ENCODE measurements around the gene HNRNPCL1.
"Not testable (repeated sequence)": the region's sequence is repeated elsewhere in the genome, so short reads cannot be mapped to it uniquely, and the experiment has no call there.

DNA sequence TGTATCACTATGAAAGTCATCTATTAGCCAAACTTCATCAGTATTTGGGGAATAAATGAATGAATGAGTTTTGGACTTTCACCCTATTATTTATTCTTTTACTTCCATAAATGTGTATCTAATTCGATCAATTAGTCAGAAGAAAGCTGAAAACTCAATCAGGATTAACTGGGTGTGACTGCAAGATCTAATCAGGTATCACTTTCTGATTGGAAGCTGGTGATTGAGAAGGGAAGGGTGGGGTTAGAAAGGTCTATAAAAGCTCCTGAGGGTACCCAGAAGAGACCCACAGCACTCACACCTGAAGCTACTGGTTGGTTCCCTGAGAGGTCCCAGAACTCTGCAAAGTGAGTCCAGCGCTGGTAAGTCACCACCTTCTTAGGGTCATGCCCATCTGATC, 8.3 kb upstream of the HNRNPCL1 start, which contains the start of gene PRAMEF2:
- TF ChIP-seq EGR1 (IDR thresholded peaks at IDR 0.05); TAF1 (IDR thresholded peaks at IDR 0.05; ENCODE audit: low read depth); NFIC (IDR thresholded peaks at IDR 0.05); REST (IDR thresholded peaks at IDR 0.05; ENCODE audit: low read depth); EP300 (IDR thresholded peaks at IDR 0.05; ENCODE audit: borderline replicate concordance); CREB1 (IDR thresholded peaks at IDR 0.05; ENCODE audit: low read depth); YY1 (IDR thresholded peaks at IDR 0.05; ENCODE audit: low read depth); TCF12 (IDR thresholded peaks at IDR 0.05; ENCODE audit: low read depth): not testable (repeated sequence)
